Stimulated activated CD8-positive, alpha-beta memory T cell treated with anti-CD3 and anti-CD28 coated beads, Interleukin-7, amount 100 ng/mL, for 48 hours (primary cell): ENCODE data around the gene C1QTNF1.

Source experiments
- DNase-seq, 2 donors: peaks; one replicate each; pipeline ENCODE4 v3.0.0-alpha.2; 2020; ENCODE audit warnings: low read depth in 1 of 2; ENCODE audit errors: extremely low read depth in 1 of 2

The C1QTNF1 gene

DNA sequence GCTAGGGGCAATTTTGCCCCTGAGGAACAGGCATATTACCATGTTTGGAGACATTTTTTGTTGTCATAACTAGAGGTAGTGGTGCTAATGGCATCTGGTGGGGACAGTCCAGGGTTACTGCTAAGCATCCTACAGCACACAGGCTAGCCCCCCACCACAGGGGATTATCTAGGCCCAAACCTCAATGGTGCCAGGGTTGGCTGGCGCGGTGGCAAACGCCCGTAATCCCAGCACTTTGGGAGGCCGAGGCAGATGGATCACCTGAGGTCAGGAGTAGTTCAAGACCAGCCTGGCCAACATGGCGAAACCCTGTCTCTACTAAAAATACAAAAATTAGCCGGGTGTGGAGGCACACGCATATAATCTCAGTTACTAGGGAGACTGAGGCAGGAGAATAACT, 15.2 kb downstream of the C1QTNF1 start:
- DNase-seq: no peak

GRCh38 chr17:79039886-79040285, 15.9 kb downstream of the C1QTNF1 start:
- no peak for DNase-seq

- DNase-seq: no peak
Measured at GRCh38 chr17:79041041-79041570, 17.1 kb downstream of the C1QTNF1 start.

- no peak for DNase-seq
Measured at GRCh38 chr17:79041723-79042420, 17.9 kb downstream of the C1QTNF1 start.

- DNase-seq: peak; percentile 26 to 48
Measured at GRCh38 chr17:79042421-79043190, 18.6 kb downstream of the C1QTNF1 start.

GRCh38 chr17:79043191-79043930, 19.4 kb downstream of the C1QTNF1 start:
- no peak for DNase-seq

GRCh38 chr17:79043931-79044320, 20.0 kb downstream of the C1QTNF1 start:
- no peak for DNase-seq

DNA sequence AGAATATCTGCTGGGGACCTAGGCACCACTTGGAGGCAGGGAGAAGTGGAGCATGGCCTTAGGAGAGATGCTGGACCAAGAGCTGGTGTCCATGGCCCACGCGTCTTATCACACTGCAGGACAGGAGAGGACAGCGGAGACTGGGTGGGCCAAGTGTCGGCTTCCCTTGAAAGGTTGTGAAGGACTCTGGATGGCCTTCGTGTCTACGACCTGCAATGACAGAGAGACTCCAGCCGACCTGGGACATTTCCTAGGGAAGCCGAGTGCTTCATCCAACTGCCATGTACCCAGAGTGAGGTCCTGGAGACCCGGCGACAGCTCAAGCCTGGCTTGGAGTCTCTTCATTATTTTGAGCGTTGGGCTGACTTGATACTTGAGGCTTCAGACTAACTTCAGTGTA, 20.5 kb downstream of the C1QTNF1 start:
- no peak for DNase-seq

- no peak for DNase-seq
Measured at GRCh38 chr17:79045001-79045729, 21.2 kb downstream of the C1QTNF1 start.

DNA sequence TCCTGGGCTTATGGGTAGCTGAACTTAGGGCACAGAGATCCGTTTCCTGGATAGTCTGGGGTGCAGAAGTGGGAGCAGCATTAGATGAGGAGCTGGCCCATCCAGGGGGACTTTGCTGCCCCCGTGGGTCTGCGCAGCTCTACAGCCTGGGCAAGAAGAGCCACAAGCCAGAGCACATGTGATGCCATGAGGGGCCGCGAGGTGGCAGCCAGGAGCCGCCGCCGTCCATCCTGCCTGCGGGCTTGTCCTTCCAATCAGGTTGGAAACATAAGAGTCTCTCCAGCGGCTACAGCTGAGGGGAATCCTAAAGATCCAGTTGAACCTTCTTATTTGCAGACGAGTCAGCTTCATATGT, 21.9 kb downstream of the C1QTNF1 start:
- DNase-seq: peak; percentile 29 to 39

DNA sequence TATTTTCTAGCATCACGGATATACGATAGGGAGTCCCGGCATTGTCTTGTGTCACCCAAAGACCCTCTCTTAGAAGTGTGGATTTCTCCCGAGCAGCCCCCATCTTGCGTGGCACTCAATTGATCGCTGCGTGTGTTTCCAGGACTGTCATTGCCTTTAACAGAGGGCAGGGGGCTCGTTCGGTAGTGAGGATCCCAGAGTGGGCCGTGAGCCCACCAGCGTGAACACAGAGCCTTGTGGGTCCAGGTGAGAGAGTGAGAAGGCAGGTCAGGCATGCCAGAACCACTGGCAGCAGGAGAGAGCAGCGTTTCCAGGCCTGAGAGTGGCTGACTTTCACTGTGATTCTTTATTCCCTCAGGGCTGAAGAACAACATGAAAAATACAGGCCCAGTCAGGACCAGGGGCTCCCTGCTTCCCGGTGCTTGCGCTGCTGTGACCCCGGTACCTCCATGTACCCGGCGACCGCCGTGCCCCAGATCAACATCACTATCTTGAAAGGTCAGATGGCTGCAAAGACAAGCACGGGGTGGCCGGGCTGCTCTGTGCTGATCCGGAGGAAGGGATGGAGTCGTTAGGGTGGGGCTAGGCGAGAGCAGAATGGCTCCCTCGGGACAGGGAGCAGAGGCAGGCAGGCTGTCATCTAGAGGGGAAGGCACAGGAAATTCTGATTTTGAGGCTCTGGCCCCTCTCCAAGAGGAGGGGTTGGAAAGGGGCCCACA, 22.4 kb downstream of the C1QTNF1 start:
- DNase-seq: no peak

GRCh38 chr17:79046916-79047280, 22.9 kb downstream of the C1QTNF1 start:
- no peak for DNase-seq

DNA sequence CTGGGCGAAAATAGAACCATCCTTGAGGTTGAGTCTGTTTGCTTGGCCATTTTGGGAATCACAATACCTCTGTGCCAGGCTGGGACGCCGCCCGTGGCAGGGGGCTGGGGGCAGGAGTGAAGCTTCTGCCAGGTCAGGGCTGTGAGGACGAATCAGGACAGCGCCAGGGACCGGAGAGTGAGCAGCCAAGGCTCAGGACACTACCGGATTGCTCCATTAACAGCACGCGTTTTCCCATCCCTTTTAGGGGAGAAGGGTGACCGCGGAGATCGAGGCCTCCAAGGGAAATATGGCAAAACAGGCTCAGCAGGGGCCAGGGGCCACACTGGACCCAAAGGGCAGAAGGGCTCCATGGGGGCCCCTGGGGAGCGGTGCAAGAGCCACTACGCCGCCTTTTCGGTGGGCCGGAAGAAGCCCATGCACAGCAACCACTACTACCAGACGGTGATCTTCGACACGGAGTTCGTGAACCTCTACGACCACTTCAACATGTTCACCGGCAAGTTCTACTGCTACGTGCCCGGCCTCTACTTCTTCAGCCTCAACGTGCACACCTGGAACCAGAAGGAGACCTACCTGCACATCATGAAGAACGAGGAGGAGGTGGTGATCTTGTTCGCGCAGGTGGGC, 23.4 kb downstream of the C1QTNF1 start:
- no peak for DNase-seq

- DNase-seq: no peak
Measured at GRCh38 chr17:79047923-79048825, 24.2 kb downstream of the C1QTNF1 start.

DNA sequence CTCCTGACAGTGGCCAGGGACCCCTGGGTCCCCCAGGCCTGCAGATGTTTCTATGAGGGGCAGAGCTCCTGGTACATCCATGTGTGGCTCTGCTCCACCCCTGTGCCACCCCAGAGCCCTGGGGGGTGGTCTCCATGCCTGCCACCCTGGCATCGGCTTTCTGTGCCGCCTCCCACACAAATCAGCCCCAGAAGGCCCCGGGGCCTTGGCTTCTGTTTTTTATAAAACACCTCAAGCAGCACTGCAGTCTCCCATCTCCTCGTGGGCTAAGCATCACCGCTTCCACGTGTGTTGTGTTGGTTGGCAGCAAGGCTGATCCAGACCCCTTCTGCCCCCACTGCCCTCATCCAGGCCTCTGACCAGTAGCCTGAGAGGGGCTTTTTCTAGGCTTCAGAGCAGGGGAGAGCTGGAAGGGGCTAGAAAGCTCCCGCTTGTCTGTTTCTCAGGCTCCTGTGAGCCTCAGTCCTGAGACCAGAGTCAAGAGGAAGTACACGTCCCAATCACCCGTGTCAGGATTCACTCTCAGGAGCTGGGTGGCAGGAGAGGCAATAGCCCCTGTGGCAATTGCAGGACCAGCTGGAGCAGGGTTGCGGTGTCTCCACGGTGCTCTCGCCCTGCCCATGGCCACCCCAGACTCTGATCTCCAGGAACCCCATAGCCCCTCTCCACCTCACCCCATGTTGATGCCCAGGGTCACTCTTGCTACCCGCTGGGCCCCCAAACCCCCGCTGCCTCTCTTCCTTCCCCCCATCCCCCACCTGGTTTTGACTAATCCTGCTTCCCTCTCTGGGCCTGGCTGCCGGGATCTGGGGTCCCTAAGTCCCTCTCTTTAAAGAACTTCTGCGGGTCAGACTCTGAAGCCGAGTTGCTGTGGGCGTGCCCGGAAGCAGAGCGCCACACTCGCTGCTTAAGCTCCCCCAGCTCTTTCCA, 25.1 kb downstream of the C1QTNF1 start:
- no peak for DNase-seq

- DNase-seq: no peak
Measured at GRCh38 chr17:79049821-79050220, 25.9 kb downstream of the C1QTNF1 start.

GRCh38 chr17:79050551-79050950, 26.6 kb downstream of the C1QTNF1 start:
- no peak for DNase-seq

GRCh38 chr17:79051306-79051705, 27.3 kb downstream of the C1QTNF1 start:
- DNase-seq: no peak
